Hepatocyte (in vitro differentiated cells): ENCODE results near the gene CPN2. TPM values are rescaled to one million over a fixed set of nuclear protein-coding genes. Genes with fewer than 3 reads are reported as not detected.

Experiments
- DNase-seq: peaks from one replicate; pipeline ENCODE4 v3.0.0-alpha.2; 2016; ENCODE audit warnings: low spot score
- H2AFZ ChIP-seq: fragments of 200-600 bp; sonication (generic); 2 replicates; pipeline ENCODE4 v1.6.0; 2016; ENCODE audit warnings: antibody characterized with exemption, mild to moderate bottlenecking
- H3K27ac ChIP-seq: fragments of 200-600 bp; sonication (generic); 2 replicates; pipeline ENCODE4 v1.5.1; 2016; ENCODE audit warnings: mild to moderate bottlenecking
- H3K27me3 ChIP-seq: fragments of 200-600 bp; sonication (generic); 2 replicates; pipeline ENCODE4 v1.6.1; 2016
- H3K36me3 ChIP-seq: fragments of 200-600 bp; sonication (generic); replicated peaks from 2 replicates; pipeline ENCODE4 v1.5.1; 2016; ENCODE audit warnings: low read depth; ENCODE audit not compliant: insufficient read depth
- H3K4me1 ChIP-seq: fragments of 200-600 bp; sonication (generic); 2 replicates; pipeline ENCODE4 v1.5.1; 2016; ENCODE audit warnings: mild to moderate bottlenecking, moderate library complexity; ENCODE audit not compliant: insufficient read depth
- H3K4me2 ChIP-seq: fragments of 200-600 bp; sonication (generic); 2 replicates; pipeline ENCODE4 v1.6.0; 2016
- H3K4me3 ChIP-seq: fragments of 200-600 bp; sonication (generic); 2 replicates; pipeline ENCODE4 v1.5.1; 2016; ENCODE audit warnings: mild to moderate bottlenecking
- H3K79me2 ChIP-seq: fragments of 200-600 bp; sonication (generic); 2 replicates; pipeline ENCODE4 v1.6.0; 2017; ENCODE audit warnings: mild to moderate bottlenecking
- H3K9me2 ChIP-seq: fragments of 200-600 bp; sonication (generic); replicated peaks from 2 replicates; pipeline ENCODE4 v1.6.0; 2017; ENCODE audit warnings: mild to moderate bottlenecking; ENCODE audit not compliant: insufficient read depth
- H3K9me3 ChIP-seq: fragments of 200-600 bp; sonication (generic); 2 replicates; pipeline ENCODE4 v1.5.1; 2016; ENCODE audit warnings: low read depth, mild to moderate bottlenecking
- H4K20me1 ChIP-seq: fragments of 200-600 bp; sonication (generic); 2 replicates; pipeline ENCODE4 v1.6.0; 2016; ENCODE audit warnings: mild to moderate bottlenecking; ENCODE audit not compliant: insufficient read depth, poor library complexity, severe bottlenecking
- EZH2 ChIP-seq: fragments of 200-600 bp; sonication (generic); IDR thresholded peaks from 2 replicates; pipeline ENCODE4 v1.6.1; 2016; ENCODE audit warnings: antibody characterized with exemption, mild to moderate bottlenecking, borderline replicate concordance
- EZH2phosphoT487 ChIP-seq: fragments of 200-600 bp; sonication (generic); IDR thresholded peaks from one replicate; pipeline ENCODE4 v1.6.1; 2018; ENCODE audit warnings: antibody characterized with exemption, mild to moderate bottlenecking, low read depth, moderate library complexity; ENCODE audit not compliant: unreplicated experiment, severe bottlenecking
- WGBS: methylation state at CpG from one replicate; pipeline ENCODE4 v1.1.6; 2016; ENCODE audit warnings: low lambda C conversion rate; ENCODE audit errors: missing lambda C conversion rate; 5-methylcytosine and 5-hydroxymethylcytosine counted together
- polyA plus RNA-seq: library from polyadenylated mRNA; unstranded; fragments of >200 nt; fragmentation: Nextera tagmentation; extraction: Ambion mirVana; gene quantifications from 2 replicates; pipeline ENCODE4 v1.2.1, GENCODE V29; 2016
- total RNA-seq: library from RNA; depleted of rRNA; stranded (reverse); fragments of >200 nt; gene quantifications from 2 replicates; pipeline ENCODE4 v1.2.3, GENCODE V29; 2014
- TF ChIP-seq, protein P1 (sequence below): fragments of 200-600 bp; sonication (generic); IDR thresholded peaks from 2 replicates; pipeline ENCODE4 v1.5.1; 2016; ENCODE audit warnings: antibody characterized with exemption, mild to moderate bottlenecking; ENCODE audit not compliant: poor library complexity

The CPN2 gene
- total and polyA plus RNA-seq, 2 experiments from 2014 or later: 3.3 to 4.6 TPM

GRCh38 chr3:194365978-194366490 is 14.9 kb upstream of the CPN2 start:
- no peaks in the 10 kb centered on the region for H3K9me3 ChIP-seq
- no peak overlapping the region for H3K27ac ChIP-seq
- H2AFZ ChIP-seq: no peak overlapping the region
- WGBS: 83% methylated on average over 12 of the region's 12 CpGs
- peaks cover 16% of the 10 kb centered on the region for H3K27me3 ChIP-seq
- no peak for DNase-seq
- no peaks in the 10 kb centered on the region for H3K36me3 ChIP-seq
- H3K9me2 ChIP-seq: no peaks in the 10 kb centered on the region
- H3K4me1 ChIP-seq: peaks cover 20% of the 10 kb centered on the region
- H4K20me1 ChIP-seq: no peaks in the 10 kb centered on the region
- no peak overlapping the region for H3K4me2 ChIP-seq
- TF ChIP-seq, protein P1, sequence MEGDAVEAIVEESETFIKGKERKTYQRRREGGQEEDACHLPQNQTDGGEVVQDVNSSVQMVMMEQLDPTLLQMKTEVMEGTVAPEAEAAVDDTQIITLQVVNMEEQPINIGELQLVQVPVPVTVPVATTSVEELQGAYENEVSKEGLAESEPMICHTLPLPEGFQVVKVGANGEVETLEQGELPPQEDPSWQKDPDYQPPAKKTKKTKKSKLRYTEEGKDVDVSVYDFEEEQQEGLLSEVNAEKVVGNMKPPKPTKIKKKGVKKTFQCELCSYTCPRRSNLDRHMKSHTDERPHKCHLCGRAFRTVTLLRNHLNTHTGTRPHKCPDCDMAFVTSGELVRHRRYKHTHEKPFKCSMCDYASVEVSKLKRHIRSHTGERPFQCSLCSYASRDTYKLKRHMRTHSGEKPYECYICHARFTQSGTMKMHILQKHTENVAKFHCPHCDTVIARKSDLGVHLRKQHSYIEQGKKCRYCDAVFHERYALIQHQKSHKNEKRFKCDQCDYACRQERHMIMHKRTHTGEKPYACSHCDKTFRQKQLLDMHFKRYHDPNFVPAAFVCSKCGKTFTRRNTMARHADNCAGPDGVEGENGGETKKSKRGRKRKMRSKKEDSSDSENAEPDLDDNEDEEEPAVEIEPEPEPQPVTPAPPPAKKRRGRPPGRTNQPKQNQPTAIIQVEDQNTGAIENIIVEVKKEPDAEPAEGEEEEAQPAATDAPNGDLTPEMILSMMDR: no peak
- TF ChIP-seq EZH2: no peak
- no peak for TF ChIP-seq EZH2phosphoT487
- H3K4me3 ChIP-seq: no peak overlapping the region
- no peaks in the 10 kb centered on the region for H3K79me2 ChIP-seq

GRCh38 chr3:194365526-194365925 is 14.4 kb upstream of the CPN2 start:
- Histone ChIP-seq H3K36me3 (no peaks in the 10 kb centered on the region), H3K27me3 (peaks cover 16% of the 10 kb centered on the region), H3K27ac (no peak overlapping the region), H3K4me3 (no peak overlapping the region), H3K4me1 (peaks cover 20% of the 10 kb centered on the region), H3K9me3 (no peaks in the 10 kb centered on the region), H2AFZ (no peak overlapping the region), H3K9me2 (no peaks in the 10 kb centered on the region), H3K79me2 (no peaks in the 10 kb centered on the region), H3K4me2 (no peak overlapping the region), H4K20me1 (no peaks in the 10 kb centered on the region)
- 96% methylated on average over 6 of the region's 6 CpGs for WGBS
- no peak for DNase-seq
- TF ChIP-seq EZH2phosphoT487: no peak
- no peak for TF ChIP-seq EZH2
- TF ChIP-seq, protein P1: no peak

- Histone ChIP-seq H4K20me1 (no peaks in the 10 kb centered on the region), H3K4me2 (peak overlapping the region; percentile 47), H2AFZ (no peak overlapping the region), H3K27ac (no peak overlapping the region), H3K4me1 (peaks cover 19% of the 10 kb centered on the region), H3K36me3 (no peaks in the 10 kb centered on the region), H3K79me2 (no peaks in the 10 kb centered on the region), H3K9me3 (no peaks in the 10 kb centered on the region), H3K9me2 (no peaks in the 10 kb centered on the region), H3K4me3 (no peak overlapping the region), H3K27me3 (peaks cover 12% of the 10 kb centered on the region)
- TF ChIP-seq EZH2phosphoT487 (no peak), EZH2 (no peak)
- TF ChIP-seq, protein P1: no peak
- DNase-seq: peak; percentile 44
- 43% methylated on average over 20 of the region's 20 CpGs for WGBS
Observed at GRCh38 chr3:194364652-194365434, 13.7 kb upstream of the CPN2 start.

DNA sequence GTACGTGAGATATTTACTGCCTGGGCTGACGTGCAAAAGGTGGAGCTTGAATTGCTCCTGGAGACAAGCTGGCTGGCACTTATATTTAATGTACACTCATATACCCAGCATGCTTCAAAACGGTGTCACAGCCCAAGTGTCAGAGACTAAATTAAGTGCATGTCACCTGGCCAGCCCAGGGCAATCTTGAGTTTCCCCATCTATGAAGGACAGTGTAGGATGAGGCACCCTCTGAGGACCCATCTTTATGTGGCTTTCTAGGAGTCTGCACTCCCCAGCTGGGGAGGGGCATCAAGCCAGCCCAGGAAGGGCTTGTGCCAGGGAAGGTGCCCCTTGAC is 13.2 kb upstream of the CPN2 start:
- TF ChIP-seq EZH2phosphoT487 (no peak), EZH2 (no peak)
- TF ChIP-seq, protein P1: no peak
- Histone ChIP-seq H3K9me2 (no peaks in the 10 kb centered on the region), H3K4me3 (no peak overlapping the region), H4K20me1 (no peaks in the 10 kb centered on the region), H3K27ac (no peak overlapping the region), H3K4me1 (peaks cover 18% of the 10 kb centered on the region), H3K9me3 (no peaks in the 10 kb centered on the region), H3K79me2 (no peaks in the 10 kb centered on the region), H3K36me3 (no peaks in the 10 kb centered on the region), H2AFZ (no peak overlapping the region), H3K27me3 (peaks cover 6% of the 10 kb centered on the region), H3K4me2 (no peak overlapping the region)
- DNase-seq: no peak
- WGBS: 79% methylated on average over 3 of the region's 3 CpGs
